RWPE1 (cell line): ENCODE results near the gene HOXC11.

Experiments
- CTCF ChIA-PET: fragments of 350-600 bp; sonication (Branson Sonifier 250); formaldehyde crosslinking; extraction: SDS; loops from one replicate; lab custom pipeline; 2021; lab: Yijun Ruan, JAX
- POLR2A ChIA-PET: fragments of 400-600 bp; formaldehyde crosslinking; extraction: SDS; loops from one replicate; lab custom pipeline; 2020; ENCODE audit warnings: antibody characterized with exemption; ENCODE audit not compliant: low non-redundant PET; lab: Yijun Ruan, JAX
- DNase-seq: peaks from one replicate; pipeline ENCODE4 v3.0.0; 2012; ENCODE audit warnings: low spot score
- H3K27ac ChIP-seq: fragments of 450-650 bp; 2 replicates; pipeline ENCODE4 v1.5.1; 2017
- CTCF ChIP-seq: fragments of 450-650 bp; conservative IDR thresholded peaks from 2 replicates; pipeline ENCODE4 v1.5.1; 2017; ENCODE audit warnings: low read depth, mild to moderate bottlenecking

The HOXC11 gene

GRCh38 chr12:53961025-53961761 lies 11.7 kb upstream of the HOXC11 start:
- POLR2A ChIA-PET: no interaction called here
- DNase-seq: no peak

GRCh38 chr12:53963005-53963404 lies 9.9 kb upstream of the HOXC11 start:
- no peak for TF ChIP-seq CTCF
- DNase-seq: no peak
- POLR2A ChIA-PET: no interaction called here
- CTCF ChIA-PET: interaction anchor here (0.6 kb wide), 1 partner anchor 13 kb away, joined by 3 read pairs; no protein-coding TSS in a partner anchor
- no peak overlapping the region for H3K27ac ChIP-seq

More at GRCh38 chr12:53961025-53961761, 11.7 kb upstream of the HOXC11 start:
- CTCF ChIA-PET: interaction anchor here (1.0 kb wide), 1 partner anchor 218 kb away, joined by 3 read pairs; no protein-coding TSS in a partner anchor
- TF ChIP-seq CTCF: no peak
- no peak overlapping the region for H3K27ac ChIP-seq

GRCh38 chr12:53963434-53964314 lies 9.3 kb upstream of the HOXC11 start:
- CTCF ChIA-PET: interaction anchor here (0.6 kb wide), 2 partner anchors 14 to 41 kb away, joined by 3 to 4 read pairs; no protein-coding TSS in a partner anchor
- DNase-seq: no peak
- TF ChIP-seq CTCF: no peak
- POLR2A ChIA-PET: no interaction called here
- H3K27ac ChIP-seq: no peak overlapping the region

GRCh38 chr12:53964315-53964713 lies 8.6 kb upstream of the HOXC11 start:
- ChIA-PET CTCF (interaction anchor here (0.6 to 1.3 kb wide), 2 partner anchors 21 to 40 kb away, joined by 4 to 6 read pairs; partner anchors contain the start of gene HOXC10), POLR2A (no interaction called here)
- no peak for TF ChIP-seq CTCF
- no peak overlapping the region for H3K27ac ChIP-seq
- DNase-seq: no peak

- TF ChIP-seq CTCF: no peak
- CTCF ChIA-PET: interaction anchor here (1.0 to 1.4 kb wide), 3 partner anchors 19 to 219 kb away, joined by 3 to 6 read pairs (median 3); partner anchors contain the start of gene HOXC10
- POLR2A ChIA-PET: no interaction called here
- no peak overlapping the region for H3K27ac ChIP-seq
- no peak for DNase-seq
Measured at GRCh38 chr12:53965281-53966084, 7.4 kb upstream of the HOXC11 start.
